ENCODE results near the gene TENM3. TPM values are rescaled to one million over a fixed set of nuclear protein-coding genes. Genes with fewer than 3 reads are reported as not detected.

The TENM3 gene
- total and polyA plus RNA-seq, 2 experiments from 2014 or later, result 16.1 to 70.9 TPM

- no peak overlapping the region for H2AFZ ChIP-seq
- TF ChIP-seq EZH2phosphoT487 (IDR thresholded peaks at IDR 0.05; ENCODE audit: low read depth, severe bottlenecking, unreplicated experiment) (no peak), CTCF (IDR thresholded peaks at IDR 0.05; ENCODE audit: poor library complexity) (no peak)
- no peak for DNase-seq (ENCODE audit: low spot score)
- WGBS (ENCODE audit: low lambda C conversion rate, missing lambda C conversion rate), result 75% methylated on average over 6 of the region's 6 CpGs
- no peaks in the 10 kb centered on the region for H4K20me1 ChIP-seq (ENCODE audit: insufficient read depth, poor library complexity, severe bottlenecking)
- no peak overlapping the region for H3K4me3 ChIP-seq
- H3K36me3 ChIP-seq (replicated peaks; ENCODE audit: insufficient read depth, low read depth), result no peaks in the 10 kb centered on the region
- H3K4me1 ChIP-seq (ENCODE audit: insufficient read depth), result no peaks in the 10 kb centered on the region
- H3K27ac ChIP-seq, result no peak overlapping the region
- H3K79me2 ChIP-seq, result no peaks in the 10 kb centered on the region
- no peaks in the 10 kb centered on the region for H3K9me3 ChIP-seq (ENCODE audit: low read depth)
- no peaks in the 10 kb centered on the region for H3K27me3 ChIP-seq
- H3K9me2 ChIP-seq (replicated peaks; ENCODE audit: insufficient read depth), result no peaks in the 10 kb centered on the region
- no peak overlapping the region for H3K4me2 ChIP-seq
Measured at GRCh38 chr4:182627996-182628395, 384.8 kb downstream of the TENM3 start.

- no peaks in the 10 kb centered on the region for H3K9me2 ChIP-seq (replicated peaks; ENCODE audit: insufficient read depth)
- 95% methylated on average over 6 of the region's 6 CpGs for WGBS (ENCODE audit: low lambda C conversion rate, missing lambda C conversion rate)
- H3K4me3 ChIP-seq, result no peak overlapping the region
Measured at GRCh38 chr4:182628544-182628943, 385.3 kb downstream of the TENM3 start.

GRCh38 chr4:182629096-182629495, 385.9 kb downstream of the TENM3 start:
- H3K27me3 ChIP-seq, result no peaks in the 10 kb centered on the region
- H3K4me2 ChIP-seq, result no peak overlapping the region
- no peaks in the 10 kb centered on the region for H4K20me1 ChIP-seq (ENCODE audit: insufficient read depth, poor library complexity, severe bottlenecking)
- no peak overlapping the region for H3K4me3 ChIP-seq
- H3K4me1 ChIP-seq (ENCODE audit: insufficient read depth), result no peaks in the 10 kb centered on the region
- no peaks in the 10 kb centered on the region for H3K9me3 ChIP-seq (ENCODE audit: low read depth)
- no peak overlapping the region for H2AFZ ChIP-seq
- no peaks in the 10 kb centered on the region for H3K36me3 ChIP-seq (replicated peaks; ENCODE audit: insufficient read depth, low read depth)
- H3K79me2 ChIP-seq, result no peaks in the 10 kb centered on the region
- WGBS (ENCODE audit: low lambda C conversion rate, missing lambda C conversion rate), result 97% methylated on average over 3 of the region's 3 CpGs
- H3K9me2 ChIP-seq (replicated peaks; ENCODE audit: insufficient read depth), result no peaks in the 10 kb centered on the region
- no peak overlapping the region for H3K27ac ChIP-seq
- no peak for DNase-seq (ENCODE audit: low spot score)
- TF ChIP-seq CTCF (IDR thresholded peaks at IDR 0.05; ENCODE audit: poor library complexity) (no peak), EZH2phosphoT487 (IDR thresholded peaks at IDR 0.05; ENCODE audit: low read depth, severe bottlenecking, unreplicated experiment) (no peak), EZH2 (IDR thresholded peaks at IDR 0.05; ENCODE audit: borderline replicate concordance) (no peak)

More at GRCh38 chr4:182628544-182628943, 385.3 kb downstream of the TENM3 start:
- no peaks in the 10 kb centered on the region for H3K9me3 ChIP-seq (ENCODE audit: low read depth)
- H2AFZ ChIP-seq, result no peak overlapping the region
- no peaks in the 10 kb centered on the region for H3K4me1 ChIP-seq (ENCODE audit: insufficient read depth)
- H3K79me2 ChIP-seq, result no peaks in the 10 kb centered on the region
- no peaks in the 10 kb centered on the region for H4K20me1 ChIP-seq (ENCODE audit: insufficient read depth, poor library complexity, severe bottlenecking)
- no peak for DNase-seq (ENCODE audit: low spot score)
- no peak overlapping the region for H3K4me2 ChIP-seq
- no peaks in the 10 kb centered on the region for H3K27me3 ChIP-seq
- H3K27ac ChIP-seq, result no peak overlapping the region
- no peak for TF ChIP-seq CTCF (IDR thresholded peaks at IDR 0.05; ENCODE audit: poor library complexity)
- no peak for TF ChIP-seq EZH2phosphoT487 (IDR thresholded peaks at IDR 0.05; ENCODE audit: low read depth, severe bottlenecking, unreplicated experiment)
- no peak for TF ChIP-seq EZH2 (IDR thresholded peaks at IDR 0.05; ENCODE audit: borderline replicate concordance)
- no peaks in the 10 kb centered on the region for H3K36me3 ChIP-seq (replicated peaks; ENCODE audit: insufficient read depth, low read depth)

GRCh38 chr4:182640491-182640890, 397.3 kb downstream of the TENM3 start:
- no peaks in the 10 kb centered on the region for H4K20me1 ChIP-seq (ENCODE audit: insufficient read depth, poor library complexity, severe bottlenecking)
- H3K9me2 ChIP-seq (replicated peaks; ENCODE audit: insufficient read depth), result no peaks in the 10 kb centered on the region
- no peaks in the 10 kb centered on the region for H3K27me3 ChIP-seq
- no peaks in the 10 kb centered on the region for H3K79me2 ChIP-seq
- TF ChIP-seq CTCF (IDR thresholded peaks at IDR 0.05; ENCODE audit: poor library complexity) (no peak), EZH2phosphoT487 (IDR thresholded peaks at IDR 0.05; ENCODE audit: low read depth, severe bottlenecking, unreplicated experiment) (no peak), EZH2 (IDR thresholded peaks at IDR 0.05; ENCODE audit: borderline replicate concordance) (no peak)
- DNase-seq (ENCODE audit: low spot score), result no peak
- 90% methylated on average over 3 of the region's 3 CpGs for WGBS (ENCODE audit: low lambda C conversion rate, missing lambda C conversion rate)
- H3K36me3 ChIP-seq (replicated peaks; ENCODE audit: insufficient read depth, low read depth), result no peaks in the 10 kb centered on the region
- H2AFZ ChIP-seq, result no peak overlapping the region
- H3K27ac ChIP-seq, result no peak overlapping the region
- H3K9me3 ChIP-seq (ENCODE audit: low read depth), result no peaks in the 10 kb centered on the region
- H3K4me2 ChIP-seq, result no peak overlapping the region
- H3K4me1 ChIP-seq (ENCODE audit: insufficient read depth), result no peaks in the 10 kb centered on the region
- no peak overlapping the region for H3K4me3 ChIP-seq

Measured in hepatocyte (in vitro differentiated cells).